DND-41 (cell line): Measurements from ENCODE around the gene CYTH4.

Source experiments
- ATAC-seq: fragments of 200-7000 bp; cut with Tn5 transposase; 3 replicates; pipeline ENCODE4 v1.9.1; 2021; ENCODE audit warnings: low read depth; ENCODE audit not compliant: insufficient read depth
- DNase-seq: peaks from one replicate; pipeline ENCODE4 v3.0.0-alpha.2; 2020
- H2AFZ ChIP-seq: 2 replicates; pipeline ENCODE4 v1.6.0; 2012; ENCODE audit warnings: low read depth, low read length
- H3K27ac ChIP-seq: 2 replicates; pipeline ENCODE4 v1.5.1; 2012; ENCODE audit warnings: low read length, inconsistent platforms
- H3K27me3 ChIP-seq: fragments of 200-600 bp; sonication (generic); 2 replicates; pipeline ENCODE4 v1.6.0; 2012; ENCODE audit warnings: low read length, mild to moderate bottlenecking, inconsistent platforms; ENCODE audit not compliant: insufficient read depth, poor library complexity
- H3K36me3 ChIP-seq: 2 replicates; pipeline ENCODE4 v1.5.1; 2012; ENCODE audit warnings: low read length, inconsistent platforms; ENCODE audit not compliant: insufficient read depth
- H3K4me1 ChIP-seq: 2 replicates; pipeline ENCODE4 v1.5.1; 2012; ENCODE audit warnings: mild to moderate bottlenecking, low read length; ENCODE audit not compliant: insufficient read depth
- H3K4me2 ChIP-seq: 2 replicates; pipeline ENCODE4 v1.6.0; 2012; ENCODE audit warnings: mild to moderate bottlenecking, moderate library complexity, low read length, inconsistent platforms; ENCODE audit not compliant: insufficient read depth
- H3K4me3 ChIP-seq, 2 experiments: fragments of 200-600 bp in 1 of 2; shearing (Covaris generic) in 1 of 2; 2 replicates each; pipeline ENCODE4 v1.5.1; 2012 to 2016; ENCODE audit warnings: inconsistent platforms in 2 of 2, low read length in 2 of 2, mild to moderate bottlenecking in 2 of 2, low read depth in 1 of 2, moderate library complexity in 1 of 2
- H3K79me2 ChIP-seq: 2 replicates; pipeline ENCODE4 v1.6.0; 2012; ENCODE audit warnings: low read length, inconsistent platforms; ENCODE audit not compliant: insufficient read depth
- H3K9ac ChIP-seq: 2 replicates; pipeline ENCODE4 v1.6.0; 2012; ENCODE audit warnings: low read depth, mild to moderate bottlenecking, inconsistent platforms, low read length, moderate library complexity
- H3K9me3 ChIP-seq: 2 replicates; pipeline ENCODE4 v1.5.1; 2012; ENCODE audit warnings: low read length, moderate library complexity, mild to moderate bottlenecking, inconsistent platforms; ENCODE audit not compliant: insufficient read depth, severe bottlenecking
- H4K20me1 ChIP-seq: 2 replicates; pipeline ENCODE4 v1.6.0; 2012; ENCODE audit warnings: low read length; ENCODE audit not compliant: insufficient read depth
- CTCF ChIP-seq: IDR thresholded peaks from 2 replicates; pipeline ENCODE4 v1.5.1; 2012; ENCODE audit warnings: borderline replicate concordance, low read length, moderate library complexity, mild to moderate bottlenecking; ENCODE audit not compliant: poor library complexity, severe bottlenecking; ENCODE audit errors: extremely low read depth
- EZH2 ChIP-seq: IDR thresholded peaks from 3 replicates; pipeline ENCODE4 v1.6.1; 2012; ENCODE audit warnings: borderline replicate concordance, low read depth, mild to moderate bottlenecking, moderate library complexity, low read length, inconsistent platforms; ENCODE audit not compliant: severe bottlenecking

The CYTH4 gene

GRCh38 chr22:37363261-37363992 is 81.1 kb downstream of the CYTH4 start:
- no peak overlapping the region for H3K27ac ChIP-seq
- H3K79me2 ChIP-seq, result no peaks in the 10 kb centered on the region
- H3K9me3 ChIP-seq, result no peaks in the 10 kb centered on the region
- peaks cover 3% of the 10 kb centered on the region for H3K27me3 ChIP-seq
- DNase-seq (no peak), ATAC-seq (no peak)
- no peaks in the 10 kb centered on the region for H4K20me1 ChIP-seq
- H3K4me2 ChIP-seq, result no peak overlapping the region
- H2AFZ ChIP-seq, result no peak overlapping the region
- TF ChIP-seq EZH2, result no peak
- TF ChIP-seq CTCF, result no peak
- no peaks in the 10 kb centered on the region for H3K4me1 ChIP-seq
- no peaks in the 10 kb centered on the region for H3K36me3 ChIP-seq
- no peak overlapping the region for H3K9ac ChIP-seq
- H3K4me3 ChIP-seq, result no peak overlapping the region
